OCI-M2 (cell line): Measurements from ENCODE around the gene NFATC1.

ENCODE experiments used
- DNase-seq: peaks from one replicate; lab custom pipeline; 2025; ENCODE audit not compliant: unreplicated experiment; lab: John Stamatoyannopoulos, UW

Gene NFATC1

GRCh38 chr18:79548986-79549637 lies 153.4 kb downstream of the NFATC1 start:
- no peak for DNase-seq

GRCh38 chr18:79549638-79550000 lies 153.9 kb downstream of the NFATC1 start:
- no peak for DNase-seq

GRCh38 chr18:79552140-79552631 lies 156.5 kb downstream of the NFATC1 start:
- no peak for DNase-seq

- DNase-seq, result no peak
Measured at GRCh38 chr18:79552696-79553095, 157.0 kb downstream of the NFATC1 start.

GRCh38 chr18:79553154-79553553 lies 157.4 kb downstream of the NFATC1 start:
- DNase-seq, result no peak

- DNase-seq, result no peak
Measured at GRCh38 chr18:79553696-79554095, 158.0 kb downstream of the NFATC1 start.

GRCh38 chr18:79554321-79554720 lies 158.6 kb downstream of the NFATC1 start:
- no peak for DNase-seq

GRCh38 chr18:79554945-79555645 lies 159.4 kb downstream of the NFATC1 start:
- DNase-seq, result no peak

- DNase-seq, result no peak
Measured at GRCh38 chr18:79555885-79556284, 160.2 kb downstream of the NFATC1 start.

GRCh38 chr18:79556829-79557585 lies 161.3 kb downstream of the NFATC1 start:
- DNase-seq, result no peak

- no peak for DNase-seq
Measured at GRCh38 chr18:79558196-79558932, 162.6 kb downstream of the NFATC1 start.

GRCh38 chr18:79558933-79559416 lies 163.2 kb downstream of the NFATC1 start:
- no peak for DNase-seq

- DNase-seq, result no peak
Measured at GRCh38 chr18:79559436-79559835, 163.7 kb downstream of the NFATC1 start.

- DNase-seq, result no peak
Measured at GRCh38 chr18:79560042-79560860, 164.5 kb downstream of the NFATC1 start.

- DNase-seq, result no peak
Measured at GRCh38 chr18:79560861-79561210, 165.1 kb downstream of the NFATC1 start.

- DNase-seq, result no peak
Measured at GRCh38 chr18:79563949-79564348, 168.2 kb downstream of the NFATC1 start.

- DNase-seq, result no peak
Measured at GRCh38 chr18:79564441-79564840, 168.7 kb downstream of the NFATC1 start.

GRCh38 chr18:79566771-79567431 lies 171.2 kb downstream of the NFATC1 start:
- no peak for DNase-seq

- no peak for DNase-seq
Measured at GRCh38 chr18:79567481-79568147, 171.9 kb downstream of the NFATC1 start.
